AG10803 (cell line): ENCODE results near the gene NRG3.

Source experiments
- DNase-seq: peaks from one replicate; pipeline ENCODE4 v3.0.0; 2010; ENCODE audit warnings: low read depth
- H3K4me3 ChIP-seq: 2 replicates; pipeline ENCODE4 v1.5.1; 2011; ENCODE audit warnings: mild to moderate bottlenecking, low read length, control low read depth
- TF ChIP-seq, protein P1 (sequence below): conservative IDR thresholded peaks from 2 replicates; pipeline ENCODE4 v1.5.1; 2011; ENCODE audit warnings: mild to moderate bottlenecking, low read length, control low read depth, inconsistent platforms

Gene NRG3

DNA sequence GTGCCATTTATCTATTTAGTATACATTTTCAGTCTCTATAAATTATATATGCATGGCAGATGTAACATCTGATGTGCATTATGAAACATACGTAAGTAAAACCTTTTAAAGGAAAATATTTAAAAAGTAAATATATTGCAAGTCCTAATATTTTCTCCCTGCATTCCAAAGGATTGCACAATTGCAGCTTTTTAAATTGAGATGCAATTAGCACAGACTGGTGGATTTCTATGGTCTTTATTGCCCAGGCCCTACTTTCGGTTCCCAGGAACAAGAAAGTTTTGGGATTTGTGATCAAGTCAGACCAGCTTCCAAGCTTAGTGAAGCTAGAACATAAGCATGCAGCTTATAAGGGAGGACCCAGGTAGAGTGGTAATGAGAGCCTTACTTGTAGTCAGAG is 337.8 kb downstream of the NRG3 start:
- TF ChIP-seq, protein P1, sequence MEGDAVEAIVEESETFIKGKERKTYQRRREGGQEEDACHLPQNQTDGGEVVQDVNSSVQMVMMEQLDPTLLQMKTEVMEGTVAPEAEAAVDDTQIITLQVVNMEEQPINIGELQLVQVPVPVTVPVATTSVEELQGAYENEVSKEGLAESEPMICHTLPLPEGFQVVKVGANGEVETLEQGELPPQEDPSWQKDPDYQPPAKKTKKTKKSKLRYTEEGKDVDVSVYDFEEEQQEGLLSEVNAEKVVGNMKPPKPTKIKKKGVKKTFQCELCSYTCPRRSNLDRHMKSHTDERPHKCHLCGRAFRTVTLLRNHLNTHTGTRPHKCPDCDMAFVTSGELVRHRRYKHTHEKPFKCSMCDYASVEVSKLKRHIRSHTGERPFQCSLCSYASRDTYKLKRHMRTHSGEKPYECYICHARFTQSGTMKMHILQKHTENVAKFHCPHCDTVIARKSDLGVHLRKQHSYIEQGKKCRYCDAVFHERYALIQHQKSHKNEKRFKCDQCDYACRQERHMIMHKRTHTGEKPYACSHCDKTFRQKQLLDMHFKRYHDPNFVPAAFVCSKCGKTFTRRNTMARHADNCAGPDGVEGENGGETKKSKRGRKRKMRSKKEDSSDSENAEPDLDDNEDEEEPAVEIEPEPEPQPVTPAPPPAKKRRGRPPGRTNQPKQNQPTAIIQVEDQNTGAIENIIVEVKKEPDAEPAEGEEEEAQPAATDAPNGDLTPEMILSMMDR: no peak
- DNase-seq: no peak
- no peak overlapping the region for H3K4me3 ChIP-seq

DNA sequence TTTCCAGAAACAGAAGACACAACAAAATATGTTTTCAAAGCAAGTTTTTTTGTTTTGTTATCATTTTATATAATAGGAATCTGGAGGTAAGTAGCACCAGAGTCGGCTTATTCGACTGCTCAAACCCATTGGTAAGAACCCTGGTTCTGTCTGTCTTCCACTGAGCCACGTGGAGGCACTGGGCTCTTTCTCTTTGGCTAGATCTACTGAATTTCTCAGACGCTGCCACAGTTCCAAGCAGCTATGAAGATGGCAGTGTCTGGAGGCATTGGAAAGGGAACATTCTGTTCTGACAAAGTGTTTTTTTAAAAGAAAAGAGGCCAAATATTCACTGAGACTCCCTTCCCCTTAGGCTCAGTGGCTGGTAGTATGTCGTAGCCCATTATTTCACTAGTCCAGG is 338.8 kb downstream of the NRG3 start:
- H3K4me3 ChIP-seq: no peak overlapping the region
- DNase-seq: no peak
- TF ChIP-seq, protein P1: no peak

DNA sequence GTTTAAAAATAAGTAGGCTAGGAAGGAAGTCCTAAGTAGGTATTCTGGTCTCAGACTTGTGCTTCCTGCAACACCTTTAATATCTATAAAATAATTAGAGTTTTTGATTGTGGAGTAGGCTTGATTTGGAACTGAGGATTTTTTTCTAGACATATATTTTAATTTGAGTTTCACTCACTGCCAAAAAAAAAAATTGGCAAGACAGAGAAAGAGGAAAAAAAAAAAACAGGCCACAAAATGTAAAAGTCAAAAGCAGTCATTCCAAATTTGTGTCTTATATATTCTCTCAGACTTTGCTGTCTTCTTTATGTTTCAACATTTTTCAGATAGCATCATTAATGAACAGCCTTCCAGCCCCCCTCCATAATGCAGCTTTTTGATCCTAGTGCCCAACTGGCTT is 346.1 kb downstream of the NRG3 start:
- DNase-seq: no peak
- no peak overlapping the region for H3K4me3 ChIP-seq
- TF ChIP-seq, protein P1: no peak

DNA sequence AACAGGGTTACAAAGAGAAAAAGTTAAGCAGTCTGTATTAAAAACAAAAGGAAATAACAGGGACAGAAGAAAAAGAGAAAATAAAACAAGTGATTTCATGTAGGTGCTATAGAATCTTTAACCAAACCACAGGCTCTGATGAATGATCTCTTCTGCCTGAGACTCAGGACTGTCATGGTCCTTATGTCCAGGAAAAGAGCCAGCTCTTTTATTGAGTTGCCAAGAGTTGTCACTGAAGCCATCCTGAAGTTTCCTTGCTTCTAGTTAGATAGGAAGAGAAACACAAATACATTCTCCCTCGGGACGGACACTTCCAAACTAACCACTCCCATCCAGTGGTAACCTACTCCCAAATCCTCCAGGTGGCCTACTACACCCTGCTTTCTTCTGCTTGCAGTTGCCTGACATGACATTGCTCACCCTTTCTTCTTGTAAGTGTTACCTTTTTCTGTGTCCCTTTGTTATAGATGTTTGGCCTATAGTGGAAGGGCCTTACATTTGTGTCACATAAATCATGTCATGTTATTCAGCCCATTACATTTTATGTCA is 346.7 kb downstream of the NRG3 start:
- no peak overlapping the region for H3K4me3 ChIP-seq
- TF ChIP-seq, protein P1: no peak
- no peak for DNase-seq

DNA sequence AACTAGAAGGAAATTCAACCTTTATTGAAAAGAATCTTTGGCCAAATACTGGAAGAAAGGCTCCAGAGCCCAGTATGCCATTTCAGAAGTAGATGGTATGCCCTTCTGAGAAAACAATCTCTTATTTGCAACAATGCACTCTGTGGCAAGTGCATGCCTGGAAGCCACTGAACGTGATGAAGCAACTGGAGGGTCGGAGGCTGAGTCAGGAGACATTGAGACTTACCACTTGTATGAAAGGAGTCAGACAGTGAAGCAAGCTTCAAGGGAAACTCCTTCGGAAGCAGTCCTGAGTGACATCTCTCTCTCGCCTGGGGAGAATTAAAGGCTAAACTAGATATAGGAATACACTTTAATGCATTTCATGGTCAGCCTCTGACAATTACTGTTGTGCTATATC is 353.7 kb downstream of the NRG3 start:
- no peak overlapping the region for H3K4me3 ChIP-seq
- no peak for DNase-seq
- TF ChIP-seq, protein P1: no peak

DNA sequence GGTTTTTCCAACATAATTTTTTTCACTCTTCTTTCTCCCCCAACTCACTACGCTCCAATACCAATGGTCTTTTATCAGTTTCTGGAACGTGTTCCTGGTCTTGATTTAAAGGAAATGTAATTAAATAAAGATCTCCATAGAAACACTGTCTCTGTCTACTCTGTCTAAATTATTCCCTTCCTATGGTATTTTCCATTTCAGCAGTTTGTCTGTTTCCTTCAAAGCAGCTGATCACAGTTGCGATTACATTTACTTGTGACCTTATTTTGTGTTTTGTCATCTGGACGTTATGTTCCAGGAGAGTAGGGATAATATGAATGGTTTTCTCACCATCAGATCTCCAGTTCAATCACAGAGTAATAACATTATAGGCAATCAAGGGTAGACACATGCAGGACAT is 359.2 kb downstream of the NRG3 start:
- DNase-seq: no peak
- no peak overlapping the region for H3K4me3 ChIP-seq
- TF ChIP-seq, protein P1: no peak

DNA sequence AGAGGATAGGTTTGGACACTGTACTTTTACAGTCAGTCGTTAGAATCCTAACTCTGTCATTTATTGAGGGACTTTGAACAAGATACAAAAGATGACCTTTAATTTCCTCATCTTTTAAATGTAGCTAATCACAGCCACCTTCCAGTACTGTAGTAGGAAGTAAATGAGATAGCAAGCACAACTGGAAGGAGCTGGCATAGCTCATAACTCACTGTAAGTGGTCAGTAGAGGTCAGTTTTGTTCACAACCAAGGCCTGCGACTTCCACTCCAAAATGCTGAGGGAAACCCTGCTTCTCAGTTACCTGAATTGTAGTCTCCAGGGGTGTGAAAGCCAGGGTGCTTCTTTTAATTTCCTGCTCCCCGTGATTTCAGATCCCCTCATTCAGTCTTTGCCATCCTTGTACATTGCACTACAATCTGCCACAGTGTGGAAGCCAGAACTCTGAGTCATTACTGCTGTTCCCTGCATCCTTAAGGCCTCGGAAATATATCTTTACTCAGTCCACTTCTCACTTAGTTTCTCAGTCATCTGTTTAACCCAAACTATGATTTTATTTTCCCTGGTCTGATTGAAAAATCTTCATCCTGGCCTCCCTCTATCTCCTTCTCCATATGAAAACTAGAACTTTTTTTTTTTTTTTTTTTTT is 361.2 kb downstream of the NRG3 start:
- DNase-seq: no peak

More for the DNA sequence above, 361.2 kb downstream of the NRG3 start:
- TF ChIP-seq, protein P1: no peak
- no peak overlapping the region for H3K4me3 ChIP-seq
